HG03175 (cell line): ENCODE measurements around the gene SCARB1.

Experiments used
- ATAC-seq: cut with Tn5 transposase; IDR thresholded peaks from one replicate; pipeline ENCODE4 v1.9.1; 2021; ENCODE audit warnings: mild to moderate bottlenecking, moderate library complexity; ENCODE audit not compliant: unreplicated experiment

Gene SCARB1

DNA sequence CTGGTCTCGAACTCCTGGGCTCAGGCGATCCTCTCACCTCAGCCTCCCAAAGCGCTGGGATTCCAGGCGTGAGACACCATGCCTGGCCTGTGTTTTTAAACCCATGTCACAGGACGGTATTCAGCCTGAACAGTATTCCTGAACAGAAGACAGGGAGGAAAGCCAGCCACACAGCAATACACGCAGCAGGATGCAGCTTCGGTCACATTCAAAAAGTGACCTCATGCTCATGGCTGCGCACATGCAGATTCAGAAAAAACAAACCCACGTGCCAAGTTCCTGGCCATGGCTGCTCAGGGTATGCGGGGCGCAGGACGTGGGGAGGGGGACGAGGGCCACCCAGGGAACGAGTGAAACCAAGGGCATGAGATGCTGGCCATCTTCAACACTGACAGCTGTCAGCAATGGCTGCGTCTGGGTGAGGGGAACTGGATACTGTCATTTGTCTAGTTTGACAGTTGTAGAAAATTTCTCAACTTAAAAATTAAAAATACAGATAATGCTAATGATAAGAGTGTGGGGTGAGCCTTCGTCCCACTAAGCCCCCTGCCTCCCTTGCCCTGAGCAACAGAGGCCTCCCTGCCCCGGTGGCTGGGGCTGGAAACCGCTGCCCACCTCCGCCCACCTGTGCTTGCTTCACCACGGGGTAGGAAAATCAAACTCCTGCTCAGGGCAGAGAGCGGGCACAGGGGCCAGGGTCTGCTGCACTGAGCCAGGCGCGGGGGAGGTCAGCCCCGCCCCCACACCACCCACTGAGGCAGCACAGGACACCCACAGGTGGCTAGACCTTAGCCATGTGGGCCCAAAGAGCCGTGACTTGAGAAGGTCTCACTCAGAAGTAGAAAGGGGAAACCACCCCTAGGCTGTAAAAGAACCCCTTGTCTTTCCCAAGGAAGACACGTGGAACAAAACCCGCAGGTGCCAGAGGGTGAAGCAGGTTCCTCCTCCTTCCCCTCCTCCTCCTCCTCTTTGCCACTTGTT is 84.2 kb downstream of the SCARB1 start:
- ATAC-seq: no peak

DNA sequence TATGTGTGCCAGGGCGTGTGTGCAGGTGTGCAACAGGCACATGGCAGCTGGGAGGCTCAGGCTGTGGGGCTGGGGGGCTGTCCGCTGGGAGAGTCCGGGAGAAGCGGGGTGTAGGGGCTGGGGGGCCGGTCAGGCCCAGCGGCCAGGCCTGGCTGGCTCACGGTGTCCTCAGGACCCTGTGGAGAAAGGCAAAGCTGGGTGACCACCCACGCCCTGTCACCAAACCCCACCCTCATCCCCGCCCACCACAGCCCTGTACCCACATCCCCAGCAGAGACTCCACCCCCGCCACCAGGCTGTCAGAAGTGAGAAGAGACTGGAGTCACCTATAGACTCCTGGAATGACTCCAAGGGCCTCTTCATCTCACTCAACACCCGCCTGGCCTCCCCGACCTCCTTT is 85.3 kb downstream of the SCARB1 start:
- no peak for ATAC-seq

DNA sequence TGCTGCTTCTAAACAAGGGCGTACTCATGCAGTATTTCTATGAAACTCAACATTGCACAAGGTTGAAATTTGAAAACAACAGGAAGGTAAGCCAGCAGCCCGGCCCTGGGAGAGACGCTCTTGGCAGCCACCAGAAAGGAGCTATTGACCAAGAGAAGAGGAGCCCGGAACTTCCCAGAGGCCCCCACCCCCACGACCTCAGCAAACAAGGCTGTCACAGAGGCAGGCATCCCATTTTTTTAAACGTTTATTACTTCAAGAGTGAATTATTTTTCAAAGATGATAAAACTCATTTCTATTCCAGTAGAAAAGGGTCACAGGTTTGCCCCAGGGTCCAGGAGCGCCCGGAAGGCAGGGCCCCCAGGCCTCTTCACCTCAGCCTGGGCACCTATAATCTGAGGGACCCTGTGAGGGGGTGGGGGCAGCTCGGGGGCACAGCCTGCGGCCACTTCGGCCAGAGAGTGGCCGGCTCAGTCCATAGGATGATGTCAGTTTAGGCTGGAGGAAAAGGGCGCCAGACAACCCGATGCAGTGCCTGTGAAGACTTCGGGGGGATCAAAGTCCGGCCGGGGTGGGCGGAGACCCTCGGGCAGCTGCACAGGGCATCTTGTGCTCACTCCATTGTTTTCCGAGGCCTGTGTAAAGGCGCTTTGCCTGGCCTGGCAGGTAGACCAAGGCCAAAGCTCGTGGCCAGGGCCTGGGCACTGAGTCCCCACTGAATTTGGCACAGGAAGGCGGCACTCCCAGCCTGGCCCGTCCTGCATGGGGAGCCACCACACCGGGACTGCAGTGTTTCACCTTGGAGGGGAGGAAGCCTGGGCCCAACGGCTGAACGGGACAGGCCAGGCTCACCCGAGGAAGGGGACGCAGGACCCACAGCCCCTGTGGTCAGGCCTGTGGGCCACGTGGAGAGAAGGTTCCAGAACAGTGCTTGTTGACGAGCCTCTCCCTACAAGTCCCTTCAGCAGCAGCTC is 86.0 kb downstream of the SCARB1 start:
- no peak for ATAC-seq

DNA sequence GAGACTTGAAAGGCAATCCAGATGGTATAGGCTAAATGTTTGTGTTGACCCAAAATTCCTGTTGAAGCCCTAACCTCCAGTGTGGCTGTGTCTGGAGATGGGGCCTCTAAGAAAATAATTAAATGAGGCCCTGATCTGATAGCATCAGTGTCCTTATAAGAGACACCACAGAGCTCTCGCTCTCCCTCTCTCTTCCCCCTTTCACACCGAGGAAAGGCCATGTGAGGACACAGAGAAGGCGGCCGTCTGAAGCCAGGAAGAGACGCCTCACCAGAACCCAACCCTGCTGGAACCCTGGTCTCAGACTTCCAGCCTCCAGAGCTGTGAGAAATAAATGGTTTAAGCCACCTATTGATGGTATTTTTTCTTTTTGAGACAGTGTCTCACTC is 87.5 kb downstream of the SCARB1 start:
- ATAC-seq: no peak

DNA sequence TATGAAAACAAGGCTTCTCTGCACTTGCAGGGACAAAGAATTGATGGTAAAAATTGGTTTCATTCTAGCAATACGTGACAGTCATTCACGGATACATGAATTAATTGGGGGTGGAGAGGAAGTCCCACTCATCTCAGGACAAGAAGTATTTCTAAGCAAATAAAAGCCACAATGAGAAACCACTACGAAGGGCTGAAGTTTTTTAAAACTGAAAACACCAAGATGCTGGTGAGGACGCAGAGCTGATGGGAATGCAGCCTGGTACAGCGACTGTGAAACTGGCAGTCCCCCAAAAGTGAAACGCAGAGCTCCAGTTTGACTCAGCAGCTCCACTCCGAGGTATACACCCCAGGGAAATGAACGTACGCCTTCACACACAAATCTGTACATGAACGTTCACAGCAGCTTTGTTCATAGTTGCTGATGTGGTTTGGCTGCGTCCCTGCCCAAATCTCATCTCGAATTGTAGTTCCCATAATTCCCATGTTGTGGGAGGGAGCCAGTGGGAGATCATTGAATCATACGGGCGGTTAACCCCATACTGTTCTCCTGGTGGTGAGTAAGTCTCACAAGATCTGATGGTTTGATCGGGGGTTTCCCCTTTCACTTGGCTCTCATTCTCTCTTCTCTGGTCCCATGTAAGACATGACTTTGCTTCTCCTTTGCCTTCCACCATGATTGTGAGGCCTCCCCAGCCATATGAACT is 89.0 kb downstream of the SCARB1 start:
- peak; percentile 85 for ATAC-seq

DNA sequence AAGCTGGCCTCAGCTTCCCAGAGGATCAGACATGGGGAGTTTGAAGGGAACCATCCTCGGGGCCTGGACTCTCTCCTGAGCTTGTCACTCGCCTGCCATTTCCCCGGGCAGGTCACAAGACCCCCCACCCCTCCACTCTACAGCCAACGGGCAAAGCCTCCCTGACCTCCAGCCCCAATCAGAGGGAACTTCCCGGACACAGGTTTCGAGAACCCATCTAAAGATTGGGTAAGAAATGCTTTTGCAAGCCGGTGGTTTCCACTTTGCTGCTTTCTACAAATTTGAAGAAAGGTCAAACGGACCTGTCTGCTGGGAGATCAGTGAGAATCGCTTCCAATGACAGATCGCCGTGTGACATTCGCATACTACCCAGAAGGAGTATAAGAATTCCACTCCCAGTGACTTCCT is 89.6 kb downstream of the SCARB1 start:
- ATAC-seq: peak; percentile 40

DNA sequence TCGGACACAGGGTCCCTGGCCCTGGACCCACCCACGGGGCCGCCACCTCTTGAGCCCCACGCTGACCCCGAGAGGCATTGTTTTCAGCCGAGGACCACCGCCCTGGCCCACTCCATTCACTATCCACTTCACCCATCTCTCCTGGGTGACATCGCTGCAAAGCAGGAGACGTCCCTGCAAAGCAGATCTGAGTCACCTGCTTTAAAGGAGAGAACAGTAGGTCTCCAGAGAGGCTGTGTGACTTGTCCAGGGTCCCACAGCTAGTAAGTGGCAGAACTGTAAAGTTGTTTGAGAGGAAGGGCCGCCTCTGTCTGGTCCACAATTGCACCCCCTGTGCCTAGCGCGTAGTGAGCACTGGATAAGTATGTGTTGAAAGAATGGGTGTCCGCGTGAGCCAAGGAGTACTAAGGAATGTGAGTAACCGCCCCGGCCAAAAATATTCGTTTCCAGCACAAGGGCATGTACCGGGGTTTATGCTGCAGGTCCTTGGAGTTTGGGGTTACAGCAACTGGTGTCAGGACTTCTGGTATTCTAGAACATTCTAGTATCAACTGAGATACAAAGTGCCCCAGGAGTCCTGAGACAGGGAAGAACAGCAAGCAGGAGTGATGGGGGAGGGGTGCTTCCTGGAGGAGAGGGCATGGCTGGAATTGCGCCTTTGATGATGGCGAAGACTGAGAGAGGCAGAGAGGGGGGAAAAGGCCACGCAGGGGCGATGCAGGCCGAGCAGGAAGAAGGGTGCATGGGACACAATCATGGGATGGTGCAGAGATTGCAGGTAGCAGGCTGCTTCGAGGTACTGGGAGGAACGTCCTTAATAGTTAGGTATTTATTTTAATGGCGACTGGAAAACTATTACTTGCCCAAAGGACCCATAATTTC is 91.1 kb downstream of the SCARB1 start:
- no peak for ATAC-seq

DNA sequence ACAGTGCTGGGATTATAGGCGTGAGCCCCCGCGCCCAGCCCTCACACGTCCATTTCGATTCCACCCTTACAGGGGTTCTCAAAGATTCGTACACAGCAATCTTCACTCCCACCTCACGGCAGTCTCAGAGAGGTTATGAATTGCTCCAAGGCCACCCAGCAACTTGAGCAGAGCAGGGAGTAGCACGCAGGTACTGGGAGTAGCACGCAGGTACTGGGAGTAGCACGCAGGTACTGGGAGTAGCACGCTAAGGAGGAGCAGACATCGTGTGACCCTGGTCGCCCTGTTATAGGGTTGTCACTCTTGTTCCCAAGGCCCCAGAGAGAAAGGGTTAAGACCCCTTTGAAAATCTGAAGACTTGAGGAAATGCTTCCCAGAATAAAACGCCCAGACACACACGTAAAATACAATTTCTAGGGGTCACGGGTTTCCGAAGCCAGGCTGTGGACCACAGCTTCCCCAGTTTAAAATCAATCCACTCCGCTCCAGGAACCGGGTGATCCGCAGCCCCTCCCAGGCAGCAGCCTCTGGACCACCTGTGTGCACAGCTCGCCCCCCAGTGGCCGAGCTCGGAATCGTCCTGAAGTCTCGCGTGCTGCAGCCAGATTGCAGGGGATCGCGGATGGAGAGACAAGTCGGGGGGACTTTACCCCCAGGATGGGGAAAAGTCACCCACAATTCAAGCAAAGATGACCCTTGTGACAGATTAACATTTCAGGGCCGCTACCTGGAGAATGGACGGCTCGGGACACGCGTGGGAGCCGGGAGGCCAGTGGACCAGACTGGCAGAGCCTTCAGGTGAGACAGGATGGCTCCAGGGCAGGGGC is 92.0 kb downstream of the SCARB1 start:
- no peak for ATAC-seq

DNA sequence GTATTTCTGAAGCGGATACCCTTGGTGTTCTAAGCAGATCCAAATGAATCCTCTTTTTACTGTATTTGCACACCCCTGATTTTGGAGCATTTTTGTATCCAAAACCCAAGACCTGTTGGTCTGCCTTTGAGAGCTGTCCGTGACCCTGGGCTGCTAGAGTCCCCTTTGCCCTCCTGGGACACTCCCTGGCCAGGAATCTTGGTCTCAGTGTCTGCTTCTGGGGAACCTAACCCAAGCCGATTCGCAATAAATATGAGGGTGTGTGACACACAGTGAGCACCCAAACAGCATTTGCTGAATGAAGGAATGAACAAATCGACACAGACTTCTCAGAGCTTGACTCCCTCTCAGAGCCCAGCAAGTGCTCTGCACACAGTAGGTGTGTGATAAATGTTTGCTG is 92.9 kb downstream of the SCARB1 start:
- no peak for ATAC-seq

DNA sequence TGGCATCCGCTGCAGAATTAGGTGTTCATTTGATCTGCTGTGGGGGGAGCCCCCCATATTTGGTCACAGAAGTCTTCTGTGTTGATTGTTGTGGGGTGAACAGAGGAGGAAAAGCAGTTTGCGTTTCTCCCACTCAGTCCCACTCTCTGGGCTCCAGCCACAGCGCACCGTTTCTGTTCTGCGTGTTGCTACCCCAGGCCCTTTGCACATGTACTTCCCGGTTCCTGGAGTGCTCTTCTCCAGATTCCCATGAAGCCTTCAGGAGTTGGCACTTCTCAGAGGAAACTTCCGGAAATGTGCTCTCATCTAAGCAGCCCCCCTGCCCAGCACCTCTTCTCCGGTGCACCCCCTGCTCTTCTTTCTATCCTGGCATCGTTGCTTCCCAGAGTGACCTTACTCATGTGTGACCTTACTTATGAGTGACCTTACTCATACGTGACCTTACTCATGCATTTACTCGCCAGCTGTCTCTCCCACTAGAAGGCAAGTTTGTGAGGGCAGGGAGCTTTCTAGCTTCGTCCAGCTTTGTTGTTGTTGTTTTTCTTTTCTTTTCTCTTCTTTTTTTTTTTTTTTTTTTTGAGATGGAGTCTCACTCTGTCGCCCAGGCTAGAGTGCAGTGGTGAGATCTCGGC is 93.7 kb downstream of the SCARB1 start:
- ATAC-seq: no peak

DNA sequence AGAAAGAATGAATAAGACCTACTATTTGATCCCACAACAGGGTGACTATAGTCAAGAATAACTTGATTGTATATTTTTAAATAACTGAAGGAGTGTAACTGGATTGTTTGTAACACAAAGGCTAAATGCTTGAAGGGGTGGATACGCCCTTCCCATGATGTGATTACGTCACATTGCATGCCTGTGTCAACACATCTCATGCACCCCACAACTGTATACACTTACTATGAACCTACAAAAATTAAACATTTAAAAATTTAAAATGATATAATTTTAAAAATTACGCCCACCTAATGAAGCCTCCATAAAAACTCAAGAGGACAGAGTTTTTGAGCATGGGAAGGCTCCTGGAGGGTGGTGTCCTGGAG is 94.5 kb downstream of the SCARB1 start:
- no peak for ATAC-seq

DNA sequence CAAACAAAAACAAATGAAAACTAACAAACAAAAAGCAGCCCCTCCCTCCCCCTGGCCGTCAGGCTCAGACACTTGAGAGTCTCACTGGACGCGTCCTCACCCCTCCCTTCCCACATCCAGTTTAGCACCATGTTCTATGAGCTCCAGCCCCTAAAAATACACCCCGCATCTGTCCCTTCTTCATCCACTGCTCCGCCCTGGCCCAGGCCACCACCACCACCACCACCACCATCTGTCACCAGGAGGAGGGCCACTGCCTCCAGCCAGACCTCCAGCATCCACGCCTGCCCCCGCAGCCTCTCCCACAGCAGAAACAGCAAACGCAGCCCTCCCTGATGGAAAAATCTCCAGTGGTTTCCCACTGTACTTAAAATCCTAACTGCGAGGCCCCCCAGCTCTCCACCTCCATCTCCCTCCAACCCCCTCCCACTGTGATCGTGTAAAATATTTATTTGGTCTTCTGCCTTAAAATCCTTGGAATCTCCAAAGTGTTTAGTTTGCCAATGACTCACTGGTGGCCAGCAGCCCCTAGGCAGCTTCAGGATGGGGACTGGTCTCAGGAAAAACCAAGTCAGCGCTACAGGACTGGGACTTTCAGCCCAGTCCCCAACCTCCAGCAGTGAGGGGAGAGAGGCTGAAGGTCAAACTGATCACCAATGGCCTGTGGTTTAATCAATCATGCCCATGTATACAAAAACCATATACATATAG is 95.1 kb downstream of the SCARB1 start:
- no peak for ATAC-seq

DNA sequence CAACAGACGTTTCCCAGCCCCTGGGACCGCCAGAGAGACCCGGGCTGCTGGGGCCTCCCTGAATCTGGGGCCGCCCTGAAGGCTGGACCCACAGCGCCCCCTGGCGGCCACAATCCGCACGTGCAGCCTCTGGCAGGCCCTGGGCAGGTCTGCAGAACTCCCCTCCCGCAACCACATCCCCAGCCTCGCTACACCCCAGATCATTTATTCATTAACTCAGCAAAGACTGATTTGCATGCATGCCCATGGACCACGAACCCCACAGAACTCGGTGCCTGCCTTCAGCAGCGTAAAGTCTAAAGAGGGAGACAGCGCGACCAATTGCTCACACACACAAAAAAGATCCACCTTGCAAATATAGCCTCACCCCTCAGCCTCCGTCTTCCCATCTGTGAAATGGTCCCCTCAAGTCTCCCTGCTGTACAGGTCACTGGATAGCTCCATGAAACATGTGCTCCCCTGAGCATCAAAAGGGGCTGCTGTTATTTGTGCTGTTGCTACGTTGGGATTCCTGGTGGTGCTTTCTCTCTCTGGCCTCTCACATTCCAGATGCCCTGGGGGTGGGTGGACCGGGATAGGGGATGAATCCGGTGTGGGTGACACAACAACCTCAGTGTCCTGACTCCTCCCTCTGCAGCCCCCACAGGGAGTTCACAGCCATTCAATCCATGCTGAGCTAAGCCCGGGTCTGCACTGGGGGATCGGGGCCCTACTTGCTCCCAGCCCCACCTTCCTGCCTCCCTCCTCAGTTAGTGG is 96.4 kb downstream of the SCARB1 start:
- ATAC-seq: peak; percentile 70

DNA sequence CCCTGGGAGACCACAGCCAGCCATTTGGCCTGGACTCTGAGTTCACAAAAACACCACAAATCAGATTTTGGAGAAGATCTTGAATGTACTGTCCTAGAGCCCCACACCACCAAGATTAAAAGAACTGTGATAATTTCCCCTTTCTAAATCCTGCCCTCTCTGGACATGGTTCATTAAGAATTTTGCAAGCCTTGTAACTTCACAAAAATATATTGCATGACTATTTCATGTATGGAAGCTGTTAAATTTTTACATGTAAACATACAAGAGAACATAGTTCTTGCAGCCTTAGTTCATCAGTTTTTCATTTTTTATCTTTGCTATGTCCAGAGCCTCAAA is 97.0 kb downstream of the SCARB1 start:
- ATAC-seq: no peak

DNA sequence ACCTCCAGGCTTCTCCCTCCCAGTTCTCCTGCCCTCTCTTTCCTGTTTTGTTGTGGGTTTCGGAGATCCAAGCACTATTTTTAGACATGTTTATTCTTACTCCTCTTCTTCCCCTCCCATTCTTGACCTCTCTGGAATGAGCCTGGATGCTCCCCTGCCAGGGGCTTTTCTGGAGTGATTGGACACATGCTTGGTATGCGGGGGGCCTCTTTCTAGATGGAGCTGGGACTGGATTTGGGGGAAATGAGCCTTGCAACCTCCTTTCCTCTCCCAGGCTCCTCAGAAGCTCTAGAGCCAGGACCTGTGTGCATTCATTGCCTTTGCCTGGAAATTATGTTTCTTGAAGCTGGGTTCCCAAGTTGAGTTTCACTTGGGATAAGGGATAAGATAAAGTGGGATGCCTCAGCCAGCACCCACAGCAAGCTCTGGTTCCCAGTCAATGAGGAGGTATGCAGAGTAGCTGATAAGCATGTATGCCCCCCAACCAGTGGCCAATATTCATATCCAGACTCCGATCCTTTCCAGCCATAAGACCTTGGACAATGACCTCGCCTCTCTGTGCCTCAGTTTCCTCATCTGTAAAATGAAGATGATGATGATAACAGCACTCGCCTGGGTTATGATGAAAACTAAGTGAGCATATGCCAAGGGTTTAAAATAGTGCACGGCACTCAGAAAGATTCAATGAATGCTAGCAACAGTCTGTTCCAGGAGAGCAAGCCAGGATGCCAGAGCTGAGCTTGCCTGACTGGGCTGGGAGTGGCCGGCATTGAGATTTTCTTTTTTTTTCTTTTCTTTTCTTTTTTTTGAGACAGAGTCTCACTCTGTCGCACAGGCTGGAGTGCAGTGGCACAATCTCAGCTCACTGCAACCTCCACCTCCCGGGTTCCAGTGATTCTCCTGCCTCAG is 97.8 kb downstream of the SCARB1 start:
- ATAC-seq: no peak

DNA sequence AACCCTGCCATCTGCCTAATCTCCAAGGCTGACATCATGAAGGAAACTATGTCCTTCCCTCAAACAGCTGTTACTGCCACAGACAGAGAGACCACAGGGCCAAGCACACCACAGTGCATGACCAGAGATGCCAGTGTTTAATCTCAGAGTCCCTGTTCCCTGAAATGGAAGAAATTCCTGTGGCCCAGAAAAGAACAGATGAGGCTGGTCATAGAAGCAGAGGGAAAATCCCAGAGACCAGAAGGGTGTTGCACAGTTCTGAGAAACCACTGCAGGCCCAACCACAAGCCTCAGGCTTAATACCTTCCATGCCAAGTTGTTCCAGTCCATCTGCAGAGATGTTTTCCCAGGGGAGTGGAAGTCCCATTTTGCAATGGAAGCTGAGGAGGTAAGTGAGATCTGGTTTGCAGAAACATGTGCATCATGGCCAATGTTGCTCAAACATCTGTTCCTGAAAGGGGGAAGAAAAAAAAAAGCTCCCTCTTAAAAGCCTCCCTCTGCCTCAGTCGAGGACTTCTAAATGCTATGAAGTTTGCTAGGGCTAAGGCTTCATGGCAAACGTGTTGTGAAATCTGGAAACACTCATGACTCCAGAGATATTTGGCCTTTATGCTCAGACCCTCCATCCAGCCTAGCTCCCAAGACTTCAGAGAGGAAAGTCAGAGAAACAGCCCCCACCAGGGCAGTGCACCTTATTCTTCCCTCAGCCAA is 98.6 kb downstream of the SCARB1 start:
- ATAC-seq: no peak
